CD4-positive, alpha-beta T cell treated with Interleukin-12 subunit alpha and Interleukin-12 subunit beta, for 1 hour (primary cell): ENCODE measurements around the gene RASD2.

Experiments
- DNase-seq: peaks from one replicate; pipeline ENCODE4 v3.0.0-alpha.2; 2020

Gene RASD2

DNA sequence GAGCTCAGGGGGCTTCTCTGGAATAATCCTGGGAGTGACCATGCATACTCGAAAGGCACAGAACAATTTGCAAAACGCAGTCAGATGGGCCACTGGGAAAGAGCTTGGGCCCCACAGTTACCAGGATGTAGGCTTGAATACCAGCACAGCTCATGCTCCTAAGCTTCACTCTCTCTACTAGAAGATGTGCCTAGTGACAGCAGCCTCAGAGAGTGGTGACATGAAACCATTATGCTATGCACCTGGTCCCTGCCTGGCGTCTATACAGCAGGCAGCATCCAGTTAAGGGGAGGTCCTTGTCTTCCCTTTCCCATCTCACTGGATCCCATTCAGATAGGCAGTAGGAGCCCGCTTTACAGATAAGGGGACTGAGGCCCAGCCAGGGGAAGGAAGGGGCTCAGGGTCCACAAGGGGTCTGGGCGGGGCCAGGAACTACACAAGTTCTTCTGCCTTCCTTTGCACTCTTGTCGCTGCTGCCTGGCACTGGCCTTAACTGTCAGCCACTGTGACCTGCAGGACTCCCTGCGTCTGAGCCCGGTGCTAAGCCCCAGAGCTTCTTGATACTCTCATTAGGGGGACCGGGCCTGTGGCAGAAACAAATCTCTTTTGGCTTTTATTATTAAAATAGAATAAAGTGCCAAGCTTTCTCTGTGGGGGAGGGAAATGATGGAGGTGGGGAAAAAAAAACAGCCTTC, 21.2 kb upstream of the RASD2 start:
- no peak for DNase-seq

DNA sequence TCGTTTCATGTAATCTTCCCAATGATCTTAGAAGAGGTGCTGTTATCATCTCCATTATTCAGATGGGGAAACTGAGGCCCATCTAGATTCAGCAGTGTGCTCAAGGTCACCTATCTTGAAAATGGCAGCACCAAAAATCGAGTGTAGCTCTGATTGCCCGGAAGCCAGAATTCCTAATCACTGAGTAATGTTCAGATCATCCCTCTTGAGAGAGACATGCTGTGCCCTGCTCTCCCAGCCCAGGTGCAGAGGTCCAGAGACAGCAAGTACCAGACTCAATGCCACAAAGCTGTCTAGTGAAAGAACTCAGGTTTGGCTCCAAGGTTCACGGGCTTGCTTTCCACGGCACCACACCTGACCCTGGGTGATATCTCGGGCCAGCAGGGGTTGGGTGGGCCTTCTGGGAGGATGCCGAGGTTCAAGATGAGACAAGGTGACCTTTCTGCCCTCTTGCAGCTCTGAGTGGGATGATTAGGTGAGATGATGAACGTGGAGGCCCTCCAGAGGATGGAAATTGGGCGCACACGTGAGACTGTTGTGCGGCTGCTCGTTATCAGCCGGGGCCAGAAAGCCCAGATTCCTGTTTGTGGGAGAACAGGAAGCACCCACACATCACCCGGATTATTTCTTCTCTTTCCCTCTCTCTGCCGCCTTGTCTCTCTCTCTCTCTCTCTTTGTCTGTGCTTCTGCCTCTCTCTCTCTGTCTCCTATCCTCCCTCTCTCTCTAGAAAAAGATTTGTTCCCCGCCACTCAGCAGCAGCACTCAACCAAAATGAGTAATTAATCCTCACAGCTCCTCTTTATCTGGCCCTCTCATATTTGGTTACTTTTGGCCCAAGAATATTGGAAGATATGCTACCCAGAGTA, 19.0 kb upstream of the RASD2 start:
- DNase-seq = no peak

DNA sequence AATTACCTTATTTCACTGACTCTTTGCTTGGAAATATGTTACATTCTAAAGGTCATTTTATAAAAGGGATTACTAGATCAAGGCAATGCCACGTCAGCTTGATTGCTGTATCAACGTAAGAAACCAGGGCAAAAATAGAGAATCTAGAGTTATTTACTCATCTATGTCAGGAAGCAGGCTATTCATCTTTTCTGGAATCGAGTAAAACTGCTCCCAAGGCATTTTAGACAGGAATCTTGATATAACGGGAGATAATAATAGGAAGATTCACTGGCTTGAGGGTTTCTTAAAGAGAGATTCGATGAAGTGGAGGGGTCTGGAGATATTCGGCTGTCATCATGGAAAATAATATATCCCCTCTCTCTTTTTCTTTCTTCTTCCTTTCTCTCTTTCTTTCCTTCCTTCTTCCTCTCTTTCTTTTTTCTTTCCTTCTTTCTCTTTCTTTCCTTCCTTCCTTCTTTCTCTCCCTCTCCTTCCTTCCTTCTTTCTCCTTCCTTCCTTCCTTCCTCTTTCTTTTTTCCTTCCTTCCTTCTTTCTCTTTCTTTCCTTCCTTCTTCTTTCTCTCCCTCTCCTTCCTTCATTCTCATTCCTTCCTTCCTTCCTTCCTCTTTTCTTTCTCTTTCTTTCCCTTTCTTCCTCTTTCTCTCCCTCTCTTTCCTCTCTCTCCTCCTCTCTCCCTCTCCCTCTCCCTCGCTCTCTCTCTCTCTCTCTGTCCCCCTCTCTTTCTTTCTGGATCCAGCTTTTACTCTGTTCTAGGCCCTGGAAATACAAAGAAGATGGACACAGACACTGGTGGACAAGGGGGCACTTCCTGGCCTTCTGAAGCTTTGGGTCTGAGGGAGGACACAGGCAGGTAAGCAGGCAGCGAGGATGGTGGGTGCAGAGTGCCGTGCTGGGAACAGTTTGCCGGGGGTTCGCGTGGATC, 18.1 kb upstream of the RASD2 start:
- DNase-seq = no peak

DNA sequence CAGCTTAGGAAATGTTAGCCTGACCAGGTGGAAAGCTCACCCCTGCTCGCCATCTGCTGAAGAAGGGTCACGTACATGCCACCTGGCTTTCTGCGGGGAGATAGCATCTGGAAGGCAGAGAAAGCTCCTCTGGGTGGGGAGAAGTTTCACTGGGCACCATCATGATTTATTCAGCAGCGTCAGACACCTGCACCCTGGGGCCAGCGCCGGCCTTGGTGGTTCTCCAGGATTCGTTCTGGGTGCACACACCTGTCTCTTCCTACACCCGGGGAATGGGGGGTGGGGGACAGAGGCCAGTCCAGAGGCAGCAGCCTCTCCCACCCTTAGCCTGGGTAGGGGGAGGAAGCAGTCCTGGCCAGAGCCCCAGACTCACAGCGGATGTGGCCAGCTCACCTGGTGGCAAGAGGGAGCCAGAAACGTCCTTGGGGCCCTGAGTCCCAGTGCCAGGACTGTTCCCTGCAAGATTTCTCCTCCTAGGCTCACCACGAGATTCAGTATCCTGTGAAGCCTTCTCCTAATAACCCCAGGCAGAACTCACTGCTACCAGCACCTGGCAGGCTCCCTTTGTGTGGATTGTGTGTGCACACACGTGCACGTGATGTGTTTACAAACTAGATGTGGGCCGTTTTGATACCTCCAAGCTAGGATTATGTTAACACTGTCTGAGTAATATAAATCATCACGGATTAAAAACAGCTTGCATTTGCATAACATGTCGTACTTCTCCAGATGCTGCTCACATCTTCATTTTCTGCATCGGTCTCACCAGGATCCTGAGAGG, 17.3 kb upstream of the RASD2 start:
- DNase-seq = no peak

DNA sequence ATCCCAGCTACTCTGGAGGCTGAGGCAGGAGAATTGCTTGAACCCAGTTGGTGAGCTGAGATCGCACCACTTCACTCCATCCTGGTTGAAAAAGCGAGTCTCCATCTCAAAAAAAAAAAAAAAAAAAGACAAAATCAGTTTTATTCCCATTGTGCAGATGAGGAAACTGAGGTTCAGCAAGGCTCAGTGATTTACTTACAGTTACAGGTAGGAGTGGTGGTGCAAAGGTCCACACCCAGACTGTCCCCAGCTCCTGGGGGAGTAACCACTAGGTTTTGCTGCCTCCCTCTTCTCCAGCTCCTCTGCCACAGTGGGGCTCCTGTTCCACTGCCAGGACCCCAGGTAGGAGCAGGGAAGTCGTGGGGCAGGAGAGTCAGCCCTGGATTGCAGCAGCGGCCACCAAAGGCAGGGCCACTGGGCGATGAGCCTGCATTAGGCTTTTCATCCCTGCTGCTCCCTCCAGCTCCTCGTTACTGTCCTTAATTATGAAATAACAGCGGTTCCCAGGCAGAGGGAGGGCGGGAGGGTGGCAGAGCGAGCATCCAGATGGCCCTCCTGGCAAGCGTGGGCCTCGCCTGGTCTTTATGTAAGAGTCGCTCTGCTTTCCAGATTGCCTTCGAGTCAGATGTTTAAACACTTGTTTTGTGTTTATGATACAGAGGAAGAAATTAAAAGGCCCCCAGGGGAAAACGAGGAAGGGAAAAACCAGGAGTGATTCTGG, 15.5 kb upstream of the RASD2 start:
- DNase-seq = no peak

DNA sequence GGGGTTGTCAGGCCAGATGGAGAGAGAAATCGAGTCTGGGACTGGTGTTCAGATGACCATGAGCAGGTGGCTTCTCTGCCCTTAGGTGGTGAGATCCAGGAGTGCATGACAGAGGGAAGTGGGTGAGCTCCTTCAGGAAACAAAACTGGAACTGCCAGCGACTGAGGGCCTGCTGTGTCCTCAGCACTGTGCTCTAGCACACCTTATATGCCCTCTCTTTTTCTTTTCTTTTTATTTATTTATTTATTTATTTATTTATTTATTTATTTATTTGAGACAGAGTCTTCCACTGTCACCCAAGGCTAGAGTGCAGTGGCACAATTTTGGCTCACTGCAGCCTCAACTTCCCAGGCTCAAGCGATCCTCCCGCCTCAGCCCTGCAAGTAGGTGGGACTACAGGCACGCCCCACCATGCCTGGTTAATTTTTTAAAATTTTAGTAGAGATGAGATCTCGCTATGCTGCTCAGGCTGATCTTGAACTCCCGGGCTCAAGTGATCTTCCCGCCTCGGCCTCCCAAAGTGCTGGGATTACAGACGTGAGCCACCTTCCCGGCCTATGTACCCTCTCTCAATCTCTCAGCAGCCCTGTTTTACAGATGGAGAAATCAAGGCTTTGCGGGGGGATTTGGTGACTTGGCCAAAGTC, 14.8 kb upstream of the RASD2 start:
- no peak for DNase-seq

DNA sequence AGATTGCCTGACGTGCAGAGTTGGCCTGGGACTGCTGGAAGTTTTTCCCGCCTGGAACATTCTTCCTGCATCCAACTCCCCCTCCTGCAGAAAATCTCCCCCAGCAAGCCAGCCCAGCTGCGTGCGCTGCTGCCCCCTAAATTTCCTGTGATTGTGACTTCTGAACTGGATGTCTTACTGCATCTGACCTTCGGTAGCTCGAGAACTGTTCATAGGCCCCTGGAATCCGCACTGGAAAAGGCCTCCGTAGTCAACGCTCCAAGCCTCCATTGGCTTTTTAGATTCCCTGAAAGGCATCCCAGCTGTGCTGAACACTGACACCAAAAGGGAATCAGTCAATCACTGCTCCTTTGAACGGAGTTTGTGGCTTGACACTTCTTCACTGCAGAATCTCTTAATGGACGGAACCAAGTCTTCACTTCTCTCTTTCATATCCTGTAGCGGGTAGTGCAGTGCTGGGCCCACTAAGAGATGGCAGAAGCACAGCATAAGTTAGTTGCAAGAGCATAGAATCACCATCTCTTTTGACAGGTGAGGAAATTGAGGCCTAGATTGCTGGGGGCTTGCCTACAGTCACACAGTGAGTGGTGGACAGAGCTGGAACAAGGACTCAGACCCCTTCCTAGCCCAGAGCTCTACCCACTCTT, 14.2 kb upstream of the RASD2 start:
- DNase-seq = no peak

DNA sequence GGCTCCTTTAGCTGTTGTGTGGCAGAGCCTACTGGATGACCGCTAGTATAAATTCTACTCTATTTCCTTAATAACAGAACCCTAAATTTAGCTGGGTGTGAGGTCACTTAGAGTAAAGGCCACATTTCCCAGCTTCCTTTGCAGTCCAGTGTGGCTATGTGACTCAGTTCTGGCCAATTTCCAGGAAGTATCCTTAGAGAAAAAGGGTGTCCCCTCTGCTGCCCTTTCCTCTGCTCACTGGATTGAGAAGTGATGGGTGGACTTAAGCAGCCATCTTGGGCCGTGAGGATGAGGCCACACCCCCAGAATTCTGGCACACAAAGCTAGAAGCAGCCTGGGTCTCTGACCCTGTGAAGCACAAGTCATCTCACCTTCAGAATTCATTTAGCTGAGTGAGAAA, 11.7 kb upstream of the RASD2 start:
- no peak for DNase-seq

DNA sequence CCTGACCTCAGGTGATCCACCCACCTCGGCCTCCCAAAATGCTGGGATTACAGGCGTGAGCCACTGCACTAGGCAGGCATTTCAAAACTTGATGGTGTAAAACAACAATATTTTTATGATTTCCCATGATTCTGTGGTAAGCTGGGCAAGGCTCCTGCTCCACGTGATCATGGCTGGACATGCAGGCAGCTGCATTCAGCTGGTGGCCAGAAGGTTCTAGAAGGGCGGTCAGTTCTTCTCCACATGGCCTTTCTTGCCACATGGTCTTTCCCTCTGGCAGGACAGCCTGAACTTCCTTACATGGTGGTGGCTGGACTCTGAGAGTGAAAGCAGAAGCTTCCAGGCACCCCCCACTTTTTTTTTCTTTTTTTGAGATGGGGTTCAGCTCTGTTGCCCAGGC, 9.9 kb upstream of the RASD2 start:
- no peak for DNase-seq

DNA sequence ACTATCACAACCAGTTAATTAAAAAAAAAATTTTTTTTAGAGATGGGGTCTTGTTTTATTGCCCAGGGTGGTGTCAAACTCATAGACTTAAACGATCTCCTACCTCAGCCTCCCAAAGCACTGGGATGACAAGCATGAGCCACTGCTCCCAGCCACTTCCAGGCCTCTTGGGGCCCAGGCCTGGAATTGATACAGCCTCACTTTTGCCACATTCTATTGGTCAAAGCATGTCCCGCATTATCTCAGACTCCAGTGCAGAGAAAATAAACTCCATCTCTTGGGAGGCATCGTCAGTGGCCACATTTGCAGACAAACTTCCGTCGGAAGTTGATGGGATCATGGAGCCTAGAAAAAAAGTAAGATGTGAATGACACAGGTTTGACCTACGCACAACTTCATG, 9.4 kb upstream of the RASD2 start:
- DNase-seq = no peak

DNA sequence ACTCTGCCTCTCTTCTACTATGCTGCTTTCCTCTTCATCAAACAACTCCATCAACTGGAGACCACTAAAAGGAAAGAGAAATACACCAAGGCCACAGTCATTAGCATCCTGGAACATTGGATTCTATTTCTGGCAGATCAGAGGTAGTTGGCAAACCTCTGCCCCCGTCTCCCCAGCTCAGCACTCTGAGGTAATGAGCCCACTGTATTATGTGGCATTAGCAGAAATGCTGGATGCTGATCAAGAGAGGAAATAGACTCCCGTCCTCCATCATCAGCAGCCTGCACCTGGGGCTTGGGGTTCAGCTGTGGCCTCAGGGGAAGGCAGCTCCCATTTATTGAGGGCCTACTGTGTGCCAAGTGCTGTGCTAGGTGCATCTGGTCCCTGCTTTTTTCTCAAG, 9.0 kb upstream of the RASD2 start:
- DNase-seq = no peak

DNA sequence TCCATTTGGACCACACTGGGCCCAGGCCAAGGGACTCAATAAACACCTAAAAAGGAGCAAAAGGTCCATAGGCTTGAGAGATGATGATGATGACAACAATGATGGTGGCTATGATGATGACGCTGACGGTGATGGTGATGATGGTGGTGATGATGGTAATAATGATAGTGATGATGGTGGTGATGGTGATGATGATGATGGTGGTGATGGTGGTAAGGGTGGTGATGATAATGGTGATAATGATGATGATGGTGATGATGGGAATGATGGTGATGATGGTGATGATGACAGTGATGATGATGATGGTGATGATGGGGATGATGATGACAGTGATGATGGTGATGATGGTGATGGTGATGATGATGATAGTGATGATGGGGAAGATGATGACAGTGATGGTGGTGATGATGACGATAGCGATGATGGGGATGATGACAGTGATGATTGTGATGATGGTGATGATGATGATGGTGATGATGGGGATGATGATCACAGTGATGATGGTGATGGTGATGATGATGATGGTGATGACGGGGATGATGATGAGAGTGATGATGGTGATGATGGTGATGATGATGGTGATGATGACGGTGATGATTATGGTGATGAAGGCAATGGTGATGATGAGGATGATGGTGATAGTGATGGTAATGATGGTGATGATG, 7.1 kb upstream of the RASD2 start:
- DNase-seq = no peak

DNA sequence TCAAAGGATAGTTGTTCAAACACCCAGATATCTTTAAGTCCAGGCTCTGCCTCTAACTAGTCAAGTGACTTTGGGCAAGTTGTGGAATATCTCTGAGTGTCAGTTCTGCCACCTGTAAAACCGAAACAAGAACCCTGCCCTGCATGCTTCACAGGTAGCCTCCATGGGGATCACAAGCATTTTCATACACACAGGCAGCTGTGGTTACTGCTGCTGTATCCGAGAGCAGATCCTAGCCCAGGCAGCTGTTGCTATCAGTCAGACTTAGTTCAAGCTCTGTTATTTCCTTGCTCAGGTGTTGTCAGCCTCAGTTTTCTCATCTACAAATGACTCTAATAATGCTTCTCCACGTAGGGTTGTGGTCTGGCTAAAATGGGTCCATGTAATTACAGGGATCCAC, 6.5 kb upstream of the RASD2 start:
- no peak for DNase-seq

DNA sequence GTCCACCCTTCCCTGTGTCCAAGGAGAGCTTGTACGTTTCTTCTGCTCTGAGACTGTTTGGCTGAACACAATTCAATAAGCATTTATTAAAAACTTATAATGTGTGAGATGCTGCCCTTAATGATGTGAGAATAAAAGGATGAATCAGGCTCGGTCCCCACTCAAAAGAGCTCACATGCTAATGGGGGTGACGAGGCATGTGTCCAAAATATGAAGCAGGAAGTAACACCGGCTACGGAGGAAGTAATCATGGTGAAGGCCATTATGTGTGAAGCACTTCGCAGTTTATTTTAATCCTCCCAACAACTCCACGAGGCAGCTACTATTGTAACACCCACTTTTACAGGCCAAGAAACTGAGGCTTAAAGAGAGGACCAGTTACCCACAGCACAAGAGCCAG, 3.4 kb upstream of the RASD2 start:
- DNase-seq = no peak

DNA sequence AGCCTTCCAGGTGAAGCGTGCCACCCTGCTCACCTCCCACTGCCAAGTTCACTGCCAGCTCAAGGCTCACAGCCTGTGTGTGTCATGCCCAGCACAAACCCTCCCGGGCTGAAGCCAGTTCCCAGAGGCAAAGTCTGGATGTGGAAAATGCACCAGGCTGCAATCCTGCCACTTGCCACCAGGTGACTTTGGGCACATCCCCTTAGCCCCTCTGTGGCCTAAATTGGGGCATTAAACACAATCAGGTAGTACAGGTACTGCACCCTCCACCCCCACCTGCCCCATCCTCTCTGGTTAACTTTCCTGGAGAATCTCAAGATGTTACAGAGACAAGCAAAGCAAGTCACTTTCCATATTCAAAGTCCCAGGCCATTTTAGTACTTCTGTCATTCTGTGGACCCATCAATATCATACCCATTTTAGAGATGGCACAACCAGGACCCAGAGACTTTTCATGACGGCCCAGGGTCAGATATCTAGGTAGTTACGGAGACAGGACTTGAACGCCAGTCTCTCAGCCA, 1.8 kb upstream of the RASD2 start:
- peak; percentile 32 for DNase-seq

DNA sequence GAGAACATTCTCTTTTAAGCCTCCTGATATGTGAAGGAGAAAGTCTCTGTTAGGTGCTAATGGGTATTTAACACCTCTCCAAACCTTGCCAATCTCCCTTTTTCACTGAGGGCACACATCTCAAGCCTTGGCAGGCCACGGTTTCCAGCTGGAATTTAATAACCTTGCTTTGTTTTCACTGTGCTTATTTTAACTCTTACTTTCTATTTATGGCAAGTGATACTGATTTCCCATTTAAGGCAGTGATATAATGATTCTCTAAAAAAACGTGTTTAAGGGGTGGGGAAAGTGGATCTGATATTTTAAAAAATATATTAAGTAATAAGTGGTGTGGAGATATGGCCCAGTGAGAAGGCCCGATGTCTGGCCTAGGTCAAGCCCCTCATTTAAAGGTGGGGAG, 1.1 kb upstream of the RASD2 start:
- DNase-seq = no peak

DNA sequence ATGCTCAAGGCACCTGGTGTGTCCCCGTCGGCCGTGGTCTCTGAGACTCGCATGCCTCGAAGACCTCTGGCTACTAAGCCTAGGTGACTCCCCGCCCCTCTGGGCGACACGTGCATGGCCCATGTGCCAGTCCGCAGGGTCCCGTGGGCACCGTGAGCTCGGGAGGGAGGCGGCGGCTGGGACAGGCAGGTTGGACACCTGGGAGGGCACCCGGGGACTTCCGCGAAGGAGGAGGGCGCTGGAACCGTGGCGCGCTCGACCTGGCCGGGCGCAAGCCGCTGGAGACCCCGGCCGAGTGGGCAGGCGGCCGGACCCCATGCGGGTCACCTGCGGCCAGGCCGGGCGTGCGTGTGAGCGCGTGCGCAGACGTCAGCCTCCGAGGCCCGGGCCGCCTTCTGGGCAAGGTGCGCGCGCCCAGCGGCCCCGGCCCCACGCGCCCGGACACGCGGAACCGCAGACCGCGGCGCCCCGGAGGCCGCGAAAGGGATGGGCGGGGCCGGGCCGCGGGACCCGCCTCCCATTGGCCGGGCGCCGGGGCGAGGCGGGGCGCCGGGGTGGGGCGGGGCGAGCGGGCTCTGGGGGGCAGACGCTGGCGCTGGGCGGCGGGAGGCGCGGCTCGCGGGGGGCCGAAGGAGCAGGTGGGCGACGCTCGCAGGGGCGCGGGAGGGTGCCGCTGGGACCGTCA, 579 bp upstream of the RASD2 start:
- DNase-seq = peak; percentile 75

DNA sequence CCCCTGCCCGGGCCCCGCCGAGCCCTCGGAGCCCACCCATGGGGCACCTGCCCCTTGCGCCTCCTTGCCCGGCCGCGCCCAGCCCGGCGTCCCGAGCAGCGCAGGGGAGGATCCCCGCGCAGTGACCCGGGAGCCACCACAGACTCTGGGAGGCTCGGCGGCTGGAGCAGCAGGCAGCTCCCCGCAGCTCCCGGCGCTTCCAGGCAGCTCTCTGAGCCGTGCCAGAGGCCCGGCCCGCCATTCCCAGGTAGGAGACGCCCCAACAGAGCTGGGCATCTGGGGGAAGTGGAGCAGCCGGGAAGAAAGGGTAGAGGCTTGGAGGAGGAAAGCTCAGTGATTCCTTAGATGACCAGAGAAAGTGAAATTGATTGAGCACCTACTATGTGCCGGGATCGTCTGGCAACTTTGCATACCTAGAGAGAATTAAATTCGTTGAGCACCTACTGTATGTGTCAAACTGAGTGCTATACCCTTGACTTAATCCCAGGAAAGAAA, 670 bp downstream of the RASD2 start:
- no peak for DNase-seq
